A673 (cell line): ENCODE measurements around the gene FGD4. TPM values are rescaled to one million over a fixed set of nuclear protein-coding genes. Genes with fewer than 3 reads are reported as not detected.

Experiments
- BruUV-seq: library from RNA; stranded (reverse); fragments of 400-500 nt; replicated peaks from 2 replicates; lab custom pipeline; 2021; lab: Mats Ljungman, UMichigan
- CTCF ChIA-PET: fragments of 300-600 bp; sonication (Branson Sonifier 250); formaldehyde crosslinking; loops from one replicate; lab custom pipeline; 2022; ENCODE audit warnings: antibody characterized with exemption; lab: Charles Lee
- POLR2A ChIA-PET: fragments of 300-600 bp; sonication (Branson Sonifier 250); formaldehyde crosslinking; loops from one replicate; lab custom pipeline; 2022; ENCODE audit warnings: antibody characterized with exemption; ENCODE audit not compliant: low non-redundant PET; lab: Charles Lee
- DNase-seq: peaks from one replicate; pipeline ENCODE4 v3.0.0-alpha.2; 2015; ENCODE audit warnings: low spot score
- H3K27ac ChIP-seq: fragments of 200-600 bp; sonication (generic); 2 replicates; pipeline ENCODE4 v1.5.1; 2016; ENCODE audit warnings: mixed run types, low read depth, mild to moderate bottlenecking, mixed read lengths, antibody characterized with exemption, low read length; ENCODE audit not compliant: poor library complexity, severe bottlenecking
- H3K27me3 ChIP-seq: fragments of 200-600 bp; sonication (generic); replicated peaks from 2 replicates; pipeline ENCODE4 v1.6.1; 2017; ENCODE audit warnings: mixed run types, low read depth, mild to moderate bottlenecking, mixed read lengths, antibody characterized with exemption, low read length; ENCODE audit not compliant: insufficient read depth, poor library complexity
- H3K36me3 ChIP-seq: fragments of 200-600 bp; sonication (generic); 2 replicates; pipeline ENCODE4 v1.6.1; 2016; ENCODE audit warnings: mixed run types, mild to moderate bottlenecking, mixed read lengths, antibody characterized with exemption, low read length; ENCODE audit not compliant: insufficient read depth, poor library complexity, severe bottlenecking
- H3K4me1 ChIP-seq: fragments of 200-600 bp; sonication (generic); 2 replicates; pipeline ENCODE4 v1.6.1; 2017; ENCODE audit warnings: mixed run types, mild to moderate bottlenecking, mixed read lengths, antibody characterized with exemption, low read length; ENCODE audit not compliant: insufficient read depth, poor library complexity, severe bottlenecking
- H3K4me3 ChIP-seq: fragments of 200-600 bp; sonication (generic); 2 replicates; pipeline ENCODE4 v1.5.1; 2016; ENCODE audit warnings: low read depth, mixed run types, mild to moderate bottlenecking, mixed read lengths, low read length; ENCODE audit not compliant: poor library complexity, severe bottlenecking
- H3K9me3 ChIP-seq: fragments of 200-600 bp; sonication (generic); 2 replicates; pipeline ENCODE4 v1.6.1; 2016; ENCODE audit warnings: mixed run types, low read depth, mild to moderate bottlenecking, mixed read lengths, antibody characterized with exemption, low read length; ENCODE audit not compliant: poor library complexity, severe bottlenecking
- EZH2 ChIP-seq: fragments of 200-600 bp; sonication (generic); IDR thresholded peaks from 2 replicates; pipeline ENCODE4 v1.6.1; 2017; ENCODE audit warnings: borderline replicate concordance, low read depth, mild to moderate bottlenecking, mixed read lengths, antibody characterized with exemption, low read length; ENCODE audit not compliant: poor library complexity, severe bottlenecking
- intact Hi-C: fragments of 100-400 bp; cut with micrococcal nuclease; formaldehyde crosslinking; loops from one replicate; pipeline ENCODE4 v1.10.0; 2022; ENCODE audit not compliant: unreplicated experiment
- total RNA-seq: library from RNA; stranded (reverse); gene quantifications from 2 replicates; pipeline ENCODE4 v1.2.3, GENCODE V29; 2021
- TF ChIP-seq, protein P1 (sequence below): fragments of 300-800, 200-600 bp; sonication (generic); conservative IDR thresholded peaks from 2 replicates; pipeline ENCODE4 v1.5.1; 2017; ENCODE audit warnings: low read depth, mild to moderate bottlenecking, antibody characterized with exemption, low read length, moderate library complexity, mixed read lengths

The FGD4 gene
- total RNA-seq, 1 experiment from 2014 or later: 21.5 TPM

DNA sequence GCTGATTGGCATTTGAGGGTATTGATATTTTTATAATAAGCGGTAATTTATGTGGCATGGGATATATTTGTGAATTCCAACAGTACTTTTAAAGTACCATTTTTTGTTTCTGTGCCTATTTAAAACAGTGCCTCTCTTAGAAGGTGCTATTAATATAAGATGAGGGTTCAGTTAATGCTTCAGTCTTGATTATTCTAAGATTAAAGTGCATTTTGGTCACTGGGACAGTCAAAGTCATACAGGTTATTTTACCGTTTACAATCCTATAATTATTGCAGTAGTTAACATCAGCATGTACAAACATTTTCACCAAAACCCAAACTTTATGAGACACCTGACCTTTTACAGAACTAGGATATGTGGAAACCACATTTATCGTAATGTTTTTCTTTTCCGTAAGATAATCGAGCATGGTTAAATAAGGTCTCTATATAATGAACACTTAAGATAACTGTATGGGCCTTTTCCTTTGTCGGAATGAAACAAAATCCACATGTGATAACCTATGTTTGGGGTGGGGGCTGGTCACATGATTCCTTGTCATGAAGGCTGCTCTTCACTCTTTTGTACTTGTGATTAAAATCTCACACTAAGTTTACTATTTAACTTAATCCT, 242.0 kb downstream of the FGD4 start:
- Histone ChIP-seq H3K27me3 (no peaks in the 10 kb centered on the region), H3K4me3 (no peak overlapping the region), H3K27ac (no peak overlapping the region), H3K9me3 (no peaks in the 10 kb centered on the region), H3K4me1 (peaks cover 8% of the 10 kb centered on the region), H3K36me3 (peaks cover 7% of the 10 kb centered on the region)
- DNase-seq: no peak
- CTCF ChIA-PET: no interaction called here
- intact Hi-C loops: no loop called here
- POLR2A ChIA-PET: no interaction called here
- no TSS peak for BruUV-seq
- no peak for TF ChIP-seq EZH2
- TF ChIP-seq, protein P1, sequence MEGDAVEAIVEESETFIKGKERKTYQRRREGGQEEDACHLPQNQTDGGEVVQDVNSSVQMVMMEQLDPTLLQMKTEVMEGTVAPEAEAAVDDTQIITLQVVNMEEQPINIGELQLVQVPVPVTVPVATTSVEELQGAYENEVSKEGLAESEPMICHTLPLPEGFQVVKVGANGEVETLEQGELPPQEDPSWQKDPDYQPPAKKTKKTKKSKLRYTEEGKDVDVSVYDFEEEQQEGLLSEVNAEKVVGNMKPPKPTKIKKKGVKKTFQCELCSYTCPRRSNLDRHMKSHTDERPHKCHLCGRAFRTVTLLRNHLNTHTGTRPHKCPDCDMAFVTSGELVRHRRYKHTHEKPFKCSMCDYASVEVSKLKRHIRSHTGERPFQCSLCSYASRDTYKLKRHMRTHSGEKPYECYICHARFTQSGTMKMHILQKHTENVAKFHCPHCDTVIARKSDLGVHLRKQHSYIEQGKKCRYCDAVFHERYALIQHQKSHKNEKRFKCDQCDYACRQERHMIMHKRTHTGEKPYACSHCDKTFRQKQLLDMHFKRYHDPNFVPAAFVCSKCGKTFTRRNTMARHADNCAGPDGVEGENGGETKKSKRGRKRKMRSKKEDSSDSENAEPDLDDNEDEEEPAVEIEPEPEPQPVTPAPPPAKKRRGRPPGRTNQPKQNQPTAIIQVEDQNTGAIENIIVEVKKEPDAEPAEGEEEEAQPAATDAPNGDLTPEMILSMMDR: no peak

DNA sequence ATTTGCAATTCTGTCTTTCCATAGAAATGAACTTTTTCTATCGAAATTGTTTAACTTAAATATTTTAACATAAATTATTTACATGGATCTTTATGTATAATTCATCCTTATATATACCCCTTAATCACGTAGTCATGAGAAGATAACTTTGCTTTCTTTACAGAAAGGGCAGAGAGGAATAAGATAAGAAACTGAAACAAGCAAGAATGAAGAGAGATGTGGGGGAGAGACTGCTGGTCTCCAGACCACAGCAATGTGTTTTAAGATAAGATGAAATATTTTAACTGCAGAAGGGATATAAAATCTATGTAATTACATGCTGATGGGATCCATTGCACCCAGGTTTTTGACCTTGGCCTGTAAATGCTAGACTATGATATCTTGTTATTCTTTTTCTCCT, 245.1 kb downstream of the FGD4 start:
- peaks cover 8% of the 10 kb centered on the region for H3K4me1 ChIP-seq
- intact Hi-C loops: no loop called here
- no peak for DNase-seq
- H3K36me3 ChIP-seq: no peaks in the 10 kb centered on the region
- POLR2A ChIA-PET: no interaction called here
- TF ChIP-seq EZH2: no peak
- TF ChIP-seq, protein P1: no peak
- BruUV-seq: no TSS peak
- H3K9me3 ChIP-seq: no peaks in the 10 kb centered on the region
- H3K4me3 ChIP-seq: no peak overlapping the region
- no peaks in the 10 kb centered on the region for H3K27me3 ChIP-seq
- CTCF ChIA-PET: no interaction called here
- no peak overlapping the region for H3K27ac ChIP-seq

DNA sequence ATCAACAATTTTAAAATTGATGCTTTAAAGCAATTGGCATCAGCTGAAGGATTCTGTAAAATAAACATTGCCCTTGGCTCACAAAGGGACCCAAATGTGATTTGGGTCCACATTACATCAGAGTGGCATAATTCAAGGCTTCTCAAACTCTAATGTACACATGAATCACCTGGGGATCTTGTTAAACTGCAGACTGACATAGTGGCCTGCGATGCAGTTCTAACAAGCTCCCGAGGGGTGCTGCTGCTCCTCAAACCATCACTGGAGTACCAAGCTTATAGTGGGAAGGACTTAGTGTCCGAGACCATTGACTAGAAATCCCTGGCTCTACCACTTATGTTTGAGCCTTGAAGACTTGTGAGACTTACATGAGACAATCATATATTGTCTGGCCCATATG, 247.9 kb downstream of the FGD4 start:
- H3K27me3 ChIP-seq: no peaks in the 10 kb centered on the region
- no peaks in the 10 kb centered on the region for H3K9me3 ChIP-seq
- H3K4me1 ChIP-seq: peaks cover 4% of the 10 kb centered on the region
- H3K27ac ChIP-seq: no peak overlapping the region
- DNase-seq: no peak
- ChIA-PET CTCF (no interaction called here), POLR2A (interaction anchor here (0.5 kb wide), 1 partner anchor 12 kb away, joined by 3 read pairs; no protein-coding TSS in a partner anchor)
- H3K36me3 ChIP-seq: no peaks in the 10 kb centered on the region
- BruUV-seq: no TSS peak
- intact Hi-C loops: no loop called here
- no peak overlapping the region for H3K4me3 ChIP-seq
- TF ChIP-seq, protein P1: no peak
- no peak for TF ChIP-seq EZH2
